Left ventricle myocardium inferior (tissue), 1 donor: ENCODE results near the gene SEMA4A. TPM values are rescaled to one million over a fixed set of nuclear protein-coding genes. Genes with fewer than 3 reads are reported as not detected.

ENCODE experiments used
- DNase-seq: peaks from one replicate; pipeline ENCODE4 v3.0.0-alpha.2; 2020
- H3K27ac ChIP-seq: fragments of 200-600 bp; replicated peaks from 2 replicates; pipeline ENCODE4 v1.8.0; 2021
- H3K27me3 ChIP-seq: fragments of 200-600 bp; 2 replicates; pipeline ENCODE4 v1.8.0; 2021; ENCODE audit warnings: low read depth
- H3K36me3 ChIP-seq: fragments of 200-600 bp; 2 replicates; pipeline ENCODE4 v1.8.0; 2021
- H3K4me1 ChIP-seq: fragments of 200-600 bp; 2 replicates; pipeline ENCODE4 v1.8.0; 2021
- H3K4me3 ChIP-seq: fragments of 200-600 bp; 2 replicates; pipeline ENCODE4 v1.8.0; 2021; ENCODE audit warnings: mild to moderate bottlenecking, moderate library complexity
- H3K9me3 ChIP-seq: fragments of 200-600 bp; replicated peaks from 2 replicates; pipeline ENCODE4 v1.8.0; 2021
- intact Hi-C: fragments of 100-400 bp; cut with micrococcal nuclease; formaldehyde crosslinking; loops from one replicate; pipeline ENCODE4 v1.11.0; 2022
- total RNA-seq: library from RNA; stranded (reverse); fragmentation: NEBNext Ultra II Directional; extraction: Animal tissue kit (Norgen Biotek cat#: 25700); gene quantifications from one replicate; pipeline ENCODE4 v1.2.1, GENCODE V29; 2021
- TF ChIP-seq, protein P1 (sequence below): fragments of 200-600 bp; IDR thresholded peaks from 2 replicates; pipeline ENCODE4 v1.8.0; 2021; ENCODE audit warnings: antibody characterized with exemption, mild to moderate bottlenecking, borderline replicate concordance
- donor health status: DM: no; HTN: yes; CAD: no; lungs with severe emphysema.

The SEMA4A gene
- total RNA-seq, 1 donor from 2014 or later = 1.0 TPM

DNA sequence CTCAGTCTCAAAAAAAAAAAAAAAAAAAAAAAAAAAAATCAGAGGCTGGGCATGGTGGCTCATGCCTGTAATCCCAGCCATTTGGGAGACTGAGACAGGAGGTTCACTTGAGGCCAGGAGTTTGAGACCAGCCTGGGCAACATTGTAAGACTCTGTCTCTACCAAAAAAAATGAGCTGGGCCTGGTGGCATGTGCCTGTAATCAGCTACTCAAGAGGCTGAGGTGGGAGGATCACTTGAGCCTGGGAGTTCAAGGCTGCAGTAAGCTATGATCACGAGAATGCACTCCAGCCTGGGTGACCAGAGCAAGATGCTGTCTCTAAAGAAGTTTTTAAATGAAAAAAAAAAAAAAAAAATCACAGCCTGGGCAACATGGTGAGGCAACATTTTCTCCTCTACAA lies 10.3 kb downstream of the SEMA4A start:
- Histone ChIP-seq H3K27me3 (no peaks in the 10 kb centered on the region), H3K36me3 (no peaks in the 10 kb centered on the region), H3K27ac (no peak overlapping the region), H3K9me3 (no peaks in the 10 kb centered on the region), H3K4me1 (peaks cover 34% of the 10 kb centered on the region), H3K4me3 (no peak overlapping the region)
- DNase-seq = no peak
- TF ChIP-seq, protein P1, sequence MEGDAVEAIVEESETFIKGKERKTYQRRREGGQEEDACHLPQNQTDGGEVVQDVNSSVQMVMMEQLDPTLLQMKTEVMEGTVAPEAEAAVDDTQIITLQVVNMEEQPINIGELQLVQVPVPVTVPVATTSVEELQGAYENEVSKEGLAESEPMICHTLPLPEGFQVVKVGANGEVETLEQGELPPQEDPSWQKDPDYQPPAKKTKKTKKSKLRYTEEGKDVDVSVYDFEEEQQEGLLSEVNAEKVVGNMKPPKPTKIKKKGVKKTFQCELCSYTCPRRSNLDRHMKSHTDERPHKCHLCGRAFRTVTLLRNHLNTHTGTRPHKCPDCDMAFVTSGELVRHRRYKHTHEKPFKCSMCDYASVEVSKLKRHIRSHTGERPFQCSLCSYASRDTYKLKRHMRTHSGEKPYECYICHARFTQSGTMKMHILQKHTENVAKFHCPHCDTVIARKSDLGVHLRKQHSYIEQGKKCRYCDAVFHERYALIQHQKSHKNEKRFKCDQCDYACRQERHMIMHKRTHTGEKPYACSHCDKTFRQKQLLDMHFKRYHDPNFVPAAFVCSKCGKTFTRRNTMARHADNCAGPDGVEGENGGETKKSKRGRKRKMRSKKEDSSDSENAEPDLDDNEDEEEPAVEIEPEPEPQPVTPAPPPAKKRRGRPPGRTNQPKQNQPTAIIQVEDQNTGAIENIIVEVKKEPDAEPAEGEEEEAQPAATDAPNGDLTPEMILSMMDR = no peak
- intact Hi-C loops = no loop called here

- Histone ChIP-seq H3K27ac (no peak overlapping the region), H3K4me3 (no peak overlapping the region), H3K9me3 (no peaks in the 10 kb centered on the region), H3K27me3 (no peaks in the 10 kb centered on the region), H3K36me3 (no peaks in the 10 kb centered on the region), H3K4me1 (peaks cover 34% of the 10 kb centered on the region)
- DNase-seq = no peak
- intact Hi-C loops = no loop called here
- TF ChIP-seq, protein P1 = no peak
Measured at GRCh38 chr1:156164125-156164831, 10.9 kb downstream of the SEMA4A start.

GRCh38 chr1:156165083-156165482 lies 11.7 kb downstream of the SEMA4A start:
- Histone ChIP-seq H3K27me3 (no peaks in the 10 kb centered on the region), H3K27ac (no peak overlapping the region), H3K4me3 (no peak overlapping the region), H3K4me1 (peaks cover 31% of the 10 kb centered on the region), H3K36me3 (no peaks in the 10 kb centered on the region), H3K9me3 (no peaks in the 10 kb centered on the region)
- TF ChIP-seq, protein P1 = no peak
- intact Hi-C loops = no loop called here
- DNase-seq = no peak

DNA sequence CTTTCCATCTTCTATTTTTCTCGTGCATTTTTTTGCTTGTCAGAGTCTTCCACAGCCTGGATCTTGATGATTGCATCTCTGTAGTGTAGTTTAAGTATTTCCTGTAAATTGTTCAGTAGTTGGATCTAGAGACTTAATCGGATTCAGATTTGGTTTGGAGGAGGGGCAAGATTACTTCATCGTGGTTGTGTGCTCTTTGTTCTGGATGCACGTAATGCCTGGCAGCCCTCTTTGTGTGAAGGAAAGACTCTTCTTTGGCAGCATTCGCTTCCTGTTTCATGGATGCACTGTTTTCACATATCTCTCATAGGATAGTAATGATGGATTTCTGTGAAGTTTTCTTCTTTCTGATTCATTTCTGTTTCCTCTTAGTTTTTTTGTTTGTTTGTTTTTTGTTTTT lies 14.2 kb downstream of the SEMA4A start:
- Histone ChIP-seq H3K9me3 (no peaks in the 10 kb centered on the region), H3K4me3 (no peak overlapping the region), H3K4me1 (peaks cover 8% of the 10 kb centered on the region), H3K36me3 (no peaks in the 10 kb centered on the region), H3K27me3 (no peaks in the 10 kb centered on the region), H3K27ac (no peak overlapping the region)
- DNase-seq = no peak
- TF ChIP-seq, protein P1 = no peak
- intact Hi-C loops = no loop called here

DNA sequence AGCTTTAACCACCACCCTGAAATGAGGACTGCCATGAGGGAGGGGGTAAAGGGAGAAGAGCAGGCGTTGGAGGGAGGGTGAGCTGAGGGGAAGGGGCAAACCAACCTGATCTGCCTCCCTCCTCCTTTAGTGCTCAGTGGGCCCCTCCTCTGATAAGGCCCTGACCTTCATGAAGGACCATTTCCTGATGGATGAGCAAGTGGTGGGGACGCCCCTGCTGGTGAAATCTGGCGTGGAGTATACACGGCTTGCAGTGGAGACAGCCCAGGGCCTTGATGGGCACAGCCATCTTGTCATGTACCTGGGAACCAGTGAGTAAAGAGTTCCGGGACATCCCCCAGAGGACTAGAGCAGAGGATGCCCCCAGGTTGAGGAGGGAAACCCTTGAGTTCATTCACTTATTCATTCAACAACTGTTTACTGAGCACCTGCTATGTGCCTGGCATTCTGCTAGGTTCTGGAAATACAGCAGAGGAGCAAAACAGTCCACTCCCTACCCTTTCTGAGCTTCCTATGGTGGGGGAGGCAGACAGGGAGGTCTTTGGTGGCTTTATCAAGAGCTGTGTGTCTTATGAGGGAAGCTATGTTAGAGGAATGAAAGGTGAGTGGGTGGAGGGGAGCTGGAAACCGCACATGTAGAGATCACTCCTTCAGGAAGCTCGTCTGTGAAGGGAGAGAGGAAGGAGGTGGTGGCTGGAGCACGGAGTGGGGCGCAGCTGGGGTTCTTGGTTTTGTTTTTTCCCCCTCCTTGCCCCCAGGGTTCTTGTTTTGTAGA lies 19.5 kb downstream of the SEMA4A start:
- no peak overlapping the region for H3K27ac ChIP-seq
- TF ChIP-seq, protein P1 = no peak
- H3K9me3 ChIP-seq = no peaks in the 10 kb centered on the region
- no peak overlapping the region for H3K4me3 ChIP-seq
- no peaks in the 10 kb centered on the region for H3K36me3 ChIP-seq
- intact Hi-C loops = no loop called here
- H3K4me1 ChIP-seq = no peaks in the 10 kb centered on the region
- no peak for DNase-seq
- H3K27me3 ChIP-seq = no peaks in the 10 kb centered on the region
